Esophagus squamous epithelium (tissue), 5 donors: ENCODE results near the gene PCGF2. TPM values are rescaled to one million over a fixed set of nuclear protein-coding genes. Genes with fewer than 3 reads are reported as not detected.
A peak's percentile ranks its signal among the peaks of the same experiment; 100 is the strongest.
"Not testable (repeated sequence)": the region's sequence is repeated elsewhere in the genome, so short reads cannot be mapped to it uniquely, and the experiment has no call there.

Source experiments
- DNase-seq: peaks from one replicate; lab custom pipeline; 2025; lab: John Stamatoyannopoulos, UW
- H3K27ac ChIP-seq, 4 donors: fragments of 200-600 bp; sonication (generic); one replicate each; pipeline ENCODE4 v1.5.1; 2016 to 2019; ENCODE audit warnings: mild to moderate bottlenecking in 1 of 4
- H3K27me3 ChIP-seq, 4 donors: fragments of 200-600 bp; sonication (generic); 1 replicate in 3 of 4; 2 replicates in 1 of 4; pipeline versions ENCODE4 v1.5.1 to v1.6.0; 2017 to 2021; ENCODE audit warnings: antibody characterized with exemption in 1 of 4
- H3K36me3 ChIP-seq, 3 donors: fragments of 200-600 bp; sonication (generic); one replicate each; pipeline ENCODE4 v1.5.1; 2016 to 2019
- H3K4me1 ChIP-seq, 3 donors: fragments of 200-600 bp; sonication (generic); one replicate each; pipeline ENCODE4 v1.5.1; 2017 to 2019
- H3K4me3 ChIP-seq, 4 donors: fragments of 200-600 bp; sonication (generic); 1 replicate in 3 of 4; 2 replicates in 1 of 4; pipeline ENCODE4 v1.5.1; 2016 to 2019; ENCODE audit warnings: mild to moderate bottlenecking in 2 of 4, moderate library complexity in 1 of 4
- H3K9me3 ChIP-seq, 3 donors: fragments of 200-600 bp; sonication (generic); one replicate each; pipeline ENCODE4 v1.5.1; 2016 to 2019
- CTCF ChIP-seq, 6 experiments: fragments of 450-650 bp in 4 of 6; fragments of 200-600 bp in 2 of 6; sonication (generic) in 2 of 6; IDR thresholded peaks; one replicate each; pipeline ENCODE4 v1.5.1; 2016 to 2019; ENCODE audit warnings: antibody characterized with exemption in 6 of 6, mild to moderate bottlenecking in 4 of 6, moderate library complexity in 4 of 6
- POLR2A ChIP-seq, 4 donors: fragments of 450-650 bp; IDR thresholded peaks; one replicate each; pipeline ENCODE4 v1.6.1; 2017; ENCODE audit warnings: antibody characterized with exemption in 4 of 4, mild to moderate bottlenecking in 4 of 4, moderate library complexity in 3 of 4
- WGBS, 2 donors: methylation state at CpG; one replicate each; pipeline ENCODE4 v1.1.5; 2018; 5-methylcytosine and 5-hydroxymethylcytosine counted together
- intact Hi-C: fragments of 100-400 bp; cut with DNase I; formaldehyde crosslinking; loops from one replicate; pipeline ENCODE4 v1.15.0; 2022
- total RNA-seq, 4 donors: library from RNA; depleted of rRNA; stranded (reverse); fragments of >200 nt; gene quantifications; one replicate each; pipeline ENCODE4 v1.1.0, GENCODE V29; 2016
- donor health status: DM: yes; HTN: yes; CAD: no.

PCGF2 gene
- total RNA-seq, 4 donors from 2014 or later: 2.5 to 11.8 (median 3.4) TPM

GRCh38 chr17:38791162-38791561 lies 43.0 kb upstream of the PCGF2 start:
- Histone ChIP-seq H3K27ac (no peak overlapping the region), H3K9me3 (no peaks in the 10 kb centered on the region)
- intact Hi-C loops: no loop called here

GRCh38 chr17:38790148-38790707 lies 42.1 kb upstream of the PCGF2 start:
- intact Hi-C loops, H3K27me3 ChIP-seq, H3K4me3 ChIP-seq, H3K9me3 ChIP-seq, DNase-seq: not testable (repeated sequence)
- Histone ChIP-seq H3K4me1 (peaks cover 0 to 43% (median 4%) of the 10 kb centered on the region in 3 donors), H3K27ac (peak overlapping the region in 2 of 4 donors; percentile 7 to 19), H3K36me3 (peaks cover 6 to 40% (median 11%) of the 10 kb centered on the region in 3 donors)
- WGBS, 2 donors: 77 to 87% methylated on average over 7 to 10 of the region's 13 CpGs

More at GRCh38 chr17:38791162-38791561, 43.0 kb upstream of the PCGF2 start:
- Histone ChIP-seq H3K27me3 (no peaks in the 10 kb centered on the region), H3K4me3 (no peak overlapping the region), H3K36me3 (peaks cover 1 to 40% (median 4%) of the 10 kb centered on the region in 3 donors), H3K4me1 (peaks cover 0 to 44% (median under 1%) of the 10 kb centered on the region in 3 donors)
- TF ChIP-seq POLR2A (IDR thresholded peaks at IDR 0.05) (no peak), CTCF (IDR thresholded peaks at IDR 0.05) (no peak)
- no peak for DNase-seq
- WGBS, 2 donors: 71 to 88% methylated on average over 4 of the region's 5 CpGs

- Histone ChIP-seq H3K4me3 (no peak overlapping the region), H3K36me3 (peaks cover 8 to 48% (median 15%) of the 10 kb centered on the region in 3 donors), H3K9me3 (no peaks in the 10 kb centered on the region), H3K27me3 (no peaks in the 10 kb centered on the region), H3K27ac (no peak overlapping the region), H3K4me1 (peaks cover 0 to 43% (median 4%) of the 10 kb centered on the region in 3 donors)
- intact Hi-C loops: no loop called here
- TF ChIP-seq CTCF (IDR thresholded peaks at IDR 0.05) (no peak), POLR2A (IDR thresholded peaks at IDR 0.05) (no peak)
- WGBS, 2 donors: 0 to 8% methylated on average over 1 of the region's 1 CpG
- no peak for DNase-seq
Observed at GRCh38 chr17:38789185-38789584, 41.0 kb upstream of the PCGF2 start.

GRCh38 chr17:38787999-38788398 lies 39.9 kb upstream of the PCGF2 start:
- H3K4me3 ChIP-seq, DNase-seq, H3K9me3 ChIP-seq, intact Hi-C loops, H3K27me3 ChIP-seq, H3K27ac ChIP-seq: not testable (repeated sequence)
- Histone ChIP-seq H3K4me1 (peaks cover 0 to 43% (median 4%) of the 10 kb centered on the region in 3 donors), H3K36me3 (peaks cover 14 to 49% (median 24%) of the 10 kb centered on the region in 3 donors)
- WGBS, 2 donors: 94 to 100% methylated on average over 4 of the region's 4 CpGs

- peaks cover 0 to 43% (median 4%) of the 10 kb centered on the region in 3 donors for H3K4me1 ChIP-seq
- no peaks in the 10 kb centered on the region for H3K27me3 ChIP-seq
- peaks cover 14 to 55% (median 38%) of the 10 kb centered on the region in 3 donors for H3K36me3 ChIP-seq
- H3K27ac ChIP-seq: peak overlapping the region in 1 of 4 donors; percentile 29
- no peak for DNase-seq
- 35 to 83% methylated on average over 1 to 4 of the region's 6 CpGs for WGBS, 2 donors
- no peak overlapping the region for H3K4me3 ChIP-seq
- no peaks in the 10 kb centered on the region for H3K9me3 ChIP-seq
- intact Hi-C loops: no loop called here
- TF ChIP-seq POLR2A (IDR thresholded peaks at IDR 0.05) (no peak), CTCF (IDR thresholded peaks at IDR 0.05) (no peak)
Observed at GRCh38 chr17:38786372-38786771, 38.2 kb upstream of the PCGF2 start.

- Histone ChIP-seq H3K36me3 (peaks cover 39 to 86% (median 68%) of the 10 kb centered on the region in 3 donors), H3K9me3 (no peaks in the 10 kb centered on the region), H3K27ac (no peak overlapping the region), H3K27me3 (no peaks in the 10 kb centered on the region), H3K4me3 (no peak overlapping the region), H3K4me1 (peaks cover 0 to 20% (median 4%) of the 10 kb centered on the region in 3 donors)
- TF ChIP-seq POLR2A (IDR thresholded peaks at IDR 0.05): no peak
- TF ChIP-seq CTCF (IDR thresholded peaks at IDR 0.05): no peak
- intact Hi-C loops: no loop called here
- 93% methylated on average over 3 of the region's 3 CpGs for WGBS, 2 donors
- DNase-seq: no peak
Observed at GRCh38 chr17:38783227-38783626, 35.1 kb upstream of the PCGF2 start.
